ENCODE results near the gene KIAA0232. TPM values are rescaled to one million over a fixed set of nuclear protein-coding genes. Genes with fewer than 3 reads are reported as not detected.

KIAA0232 gene
- polyA plus RNA-seq, 1 donor (not counting 4 experiments of a cell fraction or from before 2014, with no cell fraction given), result 10.0 TPM

GRCh38 chr4:6768539-6768905 is 14.0 kb upstream of the KIAA0232 start:
- TF ChIP-seq EZH2 (IDR thresholded peaks at IDR 0.05; ENCODE audit: low read length) (no peak), CTCF (optimal IDR thresholded peaks at IDR 0.05 in 1 of 3, IDR thresholded peaks at IDR 0.05 in 1 of 3, conservative IDR thresholded peaks at IDR 0.05 in 1 of 3; ENCODE audit: extremely low read depth in 1 of 3, insufficient read depth in 2 of 3, low read length in 3 of 3) (no peak)
- Histone ChIP-seq H3K36me3 (ENCODE audit: control insufficient read depth in 2 of 2, extremely low read depth in 1 of 2, insufficient read depth in 2 of 2, low read length in 2 of 2) (no peaks in the 10 kb centered on the region), H2AFZ (ENCODE audit: control insufficient read depth, low read length) (no peak overlapping the region), H3K79me2 (ENCODE audit: control insufficient read depth, insufficient read depth, low read length) (no peaks in the 10 kb centered on the region), H3K9me1 (ENCODE audit: control insufficient read depth, extremely low read depth, insufficient read depth, low read length) (no peaks in the 10 kb centered on the region), H3K27me3 (ENCODE audit: control insufficient read depth, extremely low read depth, insufficient read depth, low read length) (peaks cover 19% of the 10 kb centered on the region), H4K20me1 (ENCODE audit: control insufficient read depth, extremely low read depth, insufficient read depth, low read length) (no peaks in the 10 kb centered on the region), H3K4me2 (ENCODE audit: control insufficient read depth, extremely low read depth, insufficient read depth, low read depth, low read length) (peak overlapping the region; percentile 51), H3K4me1 (ENCODE audit: control insufficient read depth, extremely low read depth, insufficient read depth, low read length) (peaks cover 49% of the 10 kb centered on the region), H3K4me3 (ENCODE audit: control insufficient read depth in 2 of 3, extremely low read depth in 1 of 3, insufficient read depth in 2 of 3, low read depth in 1 of 3, low read length in 3 of 3) (no peak overlapping the region), H3K27ac (ENCODE audit: control insufficient read depth, insufficient read depth, low read length) (no peak overlapping the region), H3K9ac (ENCODE audit: control insufficient read depth, extremely low read depth, insufficient read depth, low read length) (no peak overlapping the region), H3K9me3 (ENCODE audit: control insufficient read depth, low read depth, low read length) (no peaks in the 10 kb centered on the region)
- DNase-seq (ENCODE audit: low read depth, low spot score) (no peak), FAIRE-seq (peak; percentile 88)
- dilution Hi-C loops (cut with MboI; ENCODE audit: extremely low pct_ligation_motif_present, low sequenced_read_pairs), result no loop called here

GRCh38 chr4:6769233-6769988 is 13.1 kb upstream of the KIAA0232 start:
- dilution Hi-C loops (cut with MboI; ENCODE audit: extremely low pct_ligation_motif_present, low sequenced_read_pairs), result no loop called here
- peaks cover 43% of the 10 kb centered on the region for H3K4me1 ChIP-seq (ENCODE audit: control insufficient read depth, extremely low read depth, insufficient read depth, low read length)
- DNase-seq (ENCODE audit: low read depth, low spot score) (no peak), FAIRE-seq (no peak)
- H3K4me3 ChIP-seq (ENCODE audit: control insufficient read depth in 2 of 3, extremely low read depth in 1 of 3, insufficient read depth in 2 of 3, low read depth in 1 of 3, low read length in 3 of 3), result no peak overlapping the region
- H3K9me3 ChIP-seq (ENCODE audit: control insufficient read depth, low read depth, low read length), result no peaks in the 10 kb centered on the region
- H3K27ac ChIP-seq (ENCODE audit: control insufficient read depth, insufficient read depth, low read length), result no peak overlapping the region
- no peak overlapping the region for H3K4me2 ChIP-seq (ENCODE audit: control insufficient read depth, extremely low read depth, insufficient read depth, low read depth, low read length)
- H3K9me1 ChIP-seq (ENCODE audit: control insufficient read depth, extremely low read depth, insufficient read depth, low read length), result no peaks in the 10 kb centered on the region
- no peaks in the 10 kb centered on the region for H3K79me2 ChIP-seq (ENCODE audit: control insufficient read depth, insufficient read depth, low read length)
- no peak overlapping the region for H3K9ac ChIP-seq (ENCODE audit: control insufficient read depth, extremely low read depth, insufficient read depth, low read length)
- H3K36me3 ChIP-seq (ENCODE audit: control insufficient read depth in 2 of 2, extremely low read depth in 1 of 2, insufficient read depth in 2 of 2, low read length in 2 of 2), result no peaks in the 10 kb centered on the region
- H2AFZ ChIP-seq (ENCODE audit: control insufficient read depth, low read length), result no peak overlapping the region
- H4K20me1 ChIP-seq (ENCODE audit: control insufficient read depth, extremely low read depth, insufficient read depth, low read length), result no peaks in the 10 kb centered on the region
- peaks cover 19% of the 10 kb centered on the region for H3K27me3 ChIP-seq (ENCODE audit: control insufficient read depth, extremely low read depth, insufficient read depth, low read length)
- TF ChIP-seq EZH2 (IDR thresholded peaks at IDR 0.05; ENCODE audit: low read length), result no peak
- no peak for TF ChIP-seq CTCF (optimal IDR thresholded peaks at IDR 0.05 in 1 of 3, IDR thresholded peaks at IDR 0.05 in 1 of 3, conservative IDR thresholded peaks at IDR 0.05 in 1 of 3; ENCODE audit: extremely low read depth in 1 of 3, insufficient read depth in 2 of 3, low read length in 3 of 3)

Data from keratinocyte (primary cell).